Urinary bladder (tissue), 4 donors: ENCODE data around the gene RP9. TPM values are rescaled to one million over a fixed set of nuclear protein-coding genes. Genes with fewer than 3 reads are reported as not detected.
A peak's percentile ranks its signal among the peaks of the same experiment; 100 is the strongest.

Experiments
- DNase-seq: peaks from one replicate; pipeline ENCODE4 v3.0.0-alpha.2; 2015; ENCODE audit errors: extremely low spot score
- H3K27ac ChIP-seq: one replicate; pipeline ENCODE4 v1.5.1; 2013; ENCODE audit warnings: low read depth, mild to moderate bottlenecking, moderate library complexity
- H3K36me3 ChIP-seq: one replicate; pipeline ENCODE4 v1.6.1; 2013; ENCODE audit warnings: mild to moderate bottlenecking, moderate library complexity; ENCODE audit not compliant: insufficient read depth
- H3K4me1 ChIP-seq: one replicate; pipeline ENCODE4 v1.6.1; 2013; ENCODE audit warnings: mild to moderate bottlenecking, moderate library complexity; ENCODE audit not compliant: insufficient read depth
- H3K4me3 ChIP-seq: one replicate; pipeline ENCODE4 v1.5.1; 2013; ENCODE audit warnings: low read depth, low read length
- WGBS: extraction: QIAGEN DNeasy Blood & Tissue Kit; methylation state at CpG from one replicate; pipeline ENCODE4 v1.1.7; 2013; 5-methylcytosine and 5-hydroxymethylcytosine counted together
- polyA plus RNA-seq: library from polyadenylated mRNA; stranded (reverse); fragments of 200-250 nt; gene quantifications from one replicate; pipeline ENCODE4 v1.2.3, GENCODE V29; 2013
- total RNA-seq: library from RNA; depleted of rRNA; stranded (reverse); fragments of >200 nt; gene quantifications from one replicate; pipeline ENCODE4 v1.2.3, GENCODE V29; 2014
- donor health status: healthy with polysubstance abuse.
- donor health status: healthy.

Gene RP9
- total and polyA plus RNA-seq, 2 donors = 7.8 to 10.1 TPM

- no peak overlapping the region for H3K27ac ChIP-seq
- H3K36me3 ChIP-seq = no peaks in the 10 kb centered on the region
- no peaks in the 10 kb centered on the region for H3K4me1 ChIP-seq
- WGBS = 96% methylated on average over 1 of the region's 1 CpG
- no peak for DNase-seq
- H3K4me3 ChIP-seq = no peak overlapping the region
These were observed 42.4 kb downstream of the RP9 start for GRCh38 chr7:33066771-33067170.

GRCh38 chr7:33065981-33066380 is 43.2 kb downstream of the RP9 start:
- H3K36me3 ChIP-seq = no peaks in the 10 kb centered on the region
- WGBS = 99% methylated on average over 1 of the region's 1 CpG
- no peak for DNase-seq
- H3K4me1 ChIP-seq = no peaks in the 10 kb centered on the region
- H3K4me3 ChIP-seq = no peak overlapping the region
- H3K27ac ChIP-seq = no peak overlapping the region

GRCh38 chr7:33062782-33063443 is 46.3 kb downstream of the RP9 start:
- H3K27ac ChIP-seq = peak overlapping the region; percentile 90
- peak overlapping the region; percentile 65 for H3K4me3 ChIP-seq
- no peaks in the 10 kb centered on the region for H3K4me1 ChIP-seq
- H3K36me3 ChIP-seq = no peaks in the 10 kb centered on the region
- DNase-seq = peak; percentile 88
- WGBS = under 1% methylated on average over 50 of the region's 50 CpGs

GRCh38 chr7:33062023-33062781 is 47.0 kb downstream of the RP9 start, which contains the start of gene NT5C3A:
Gene NT5C3A (minus strand): TSS chr7:33062776. CDS start chr7:33062705, 71 bp downstream.
- peak within 1 kb of the TSS; percentile 65 for H3K4me3 ChIP-seq
- DNase-seq = no peak
- peak within 1 kb of the TSS; percentile 90 for H3K27ac ChIP-seq
- H3K36me3 ChIP-seq = no peaks in the 10 kb centered on the region
- H3K4me1 ChIP-seq = no peaks in the 10 kb centered on the region
- under 1% methylated on average over 66 of the region's 66 CpGs for WGBS

GRCh38 chr7:33061282-33061937 is 47.8 kb downstream of the RP9 start:
- Histone ChIP-seq H3K27ac (no peak overlapping the region), H3K36me3 (no peaks in the 10 kb centered on the region), H3K4me3 (no peak overlapping the region), H3K4me1 (no peaks in the 10 kb centered on the region)
- 29% methylated on average over 8 of the region's 8 CpGs for WGBS
- DNase-seq = no peak

- H3K4me1 ChIP-seq = no peaks in the 10 kb centered on the region
- no peak overlapping the region for H3K27ac ChIP-seq
- WGBS = 60% methylated on average over 4 of the region's 4 CpGs
These were observed 49.6 kb downstream of the RP9 start for GRCh38 chr7:33059635-33060034.

GRCh38 chr7:33055158-33055557 is 54.0 kb downstream of the RP9 start:
- no peak overlapping the region for H3K27ac ChIP-seq
- DNase-seq = no peak
- no peaks in the 10 kb centered on the region for H3K36me3 ChIP-seq
- no peaks in the 10 kb centered on the region for H3K4me1 ChIP-seq
- WGBS = 97% methylated on average over 5 of the region's 5 CpGs
- no peak overlapping the region for H3K4me3 ChIP-seq

More at GRCh38 chr7:33059635-33060034, 49.6 kb downstream of the RP9 start:
- Histone ChIP-seq H3K4me3 (no peak overlapping the region), H3K36me3 (no peaks in the 10 kb centered on the region)
- no peak for DNase-seq

- no peak overlapping the region for H3K27ac ChIP-seq
- H3K4me3 ChIP-seq = no peak overlapping the region
- H3K36me3 ChIP-seq = no peaks in the 10 kb centered on the region
- no peaks in the 10 kb centered on the region for H3K4me1 ChIP-seq
- WGBS = 88% methylated on average over 2 of the region's 2 CpGs
- no peak for DNase-seq
These were observed 54.8 kb downstream of the RP9 start for GRCh38 chr7:33054261-33054964.

- DNase-seq = no peak
- Histone ChIP-seq H3K4me1 (no peaks in the 10 kb centered on the region), H3K27ac (no peak overlapping the region), H3K4me3 (no peak overlapping the region), H3K36me3 (no peaks in the 10 kb centered on the region)
- 57% methylated on average over 1 of the region's 1 CpG for whole genome bisulfite sequencing
These were observed 55.5 kb downstream of the RP9 start for GRCh38 chr7:33053721-33054120.

GRCh38 chr7:33050535-33051318 is 58.5 kb downstream of the RP9 start:
- no peak for DNase-seq
- no peak overlapping the region for H3K4me3 ChIP-seq
- no peaks in the 10 kb centered on the region for H3K4me1 ChIP-seq
- WGBS = 0% methylated on average over 1 of the region's 1 CpG
- no peaks in the 10 kb centered on the region for H3K36me3 ChIP-seq
- H3K27ac ChIP-seq = no peak overlapping the region

- Histone ChIP-seq H3K36me3 (no peaks in the 10 kb centered on the region), H3K27ac (no peak overlapping the region), H3K4me3 (no peak overlapping the region), H3K4me1 (no peaks in the 10 kb centered on the region)
- WGBS = 85% methylated on average over 1 of the region's 1 CpG
- no peak for DNase-seq
These were observed 60.5 kb downstream of the RP9 start for GRCh38 chr7:33048704-33049103.

- H3K4me3 ChIP-seq = no peak overlapping the region
- no peaks in the 10 kb centered on the region for H3K36me3 ChIP-seq
- 94% methylated on average over 3 of the region's 3 CpGs for WGBS
- no peak for DNase-seq
- H3K4me1 ChIP-seq = no peaks in the 10 kb centered on the region
- H3K27ac ChIP-seq = no peak overlapping the region
These were observed 60.9 kb downstream of the RP9 start for GRCh38 chr7:33048257-33048656.

GRCh38 chr7:33044986-33045385 is 64.2 kb downstream of the RP9 start:
- 35% methylated on average over 2 of the region's 2 CpGs for WGBS
- Histone ChIP-seq H3K4me3 (no peak overlapping the region), H3K4me1 (no peaks in the 10 kb centered on the region), H3K36me3 (no peaks in the 10 kb centered on the region), H3K27ac (no peak overlapping the region)
- no peak for DNase-seq
